ENCODE measurements around the gene CMTM4. TPM values are rescaled to one million over a fixed set of nuclear protein-coding genes. Genes with fewer than 3 reads are reported as not detected.

Gene CMTM4
- total and polyA plus RNA-seq, 2 of the 8 experiments (the other 6 are each of a cell fraction or from before 2014, with no cell fraction given), result 35.3 to 51.7 TPM

GRCh38 chr16:66699898-66700297 lies 3.4 kb upstream of the CMTM4 start (continued):
- no peak for TF ChIP-seq CHD7 (IDR thresholded peaks at IDR 0.05; ENCODE audit: insufficient replicate concordance, low read length)
- no peak for TF ChIP-seq SIRT6 (IDR thresholded peaks at IDR 0.05; ENCODE audit: low read length)
- TF ChIP-seq CBX8 (IDR thresholded peaks at IDR 0.05; ENCODE audit: borderline replicate concordance, low read depth, low read length), result no peak
- TF ChIP-seq HDAC6 (IDR thresholded peaks at IDR 0.05; ENCODE audit: low read depth, low read length), result no peak

Measured in H1 (cell line).